Smooth muscle cell (in vitro differentiated cells): ENCODE measurements around the gene CLPTM1. TPM values are rescaled to one million over a fixed set of nuclear protein-coding genes. Genes with fewer than 3 reads are reported as not detected.

Experiments
- DNase-seq: peaks from one replicate; lab custom pipeline; 2025; ENCODE audit not compliant: unreplicated experiment; lab: John Stamatoyannopoulos, UW
- H2AFZ ChIP-seq: fragments of 200-600 bp; sonication (generic); 2 replicates; pipeline ENCODE4 v1.6.0; 2016; ENCODE audit warnings: antibody characterized with exemption, low read depth, mild to moderate bottlenecking
- H3F3A ChIP-seq: fragments of 200-600 bp; sonication (generic); 2 replicates; pipeline ENCODE4 v1.6.0; 2017; ENCODE audit warnings: antibody characterized with exemption, low read depth
- H3K27ac ChIP-seq: fragments of 200-600 bp; sonication (generic); 2 replicates; pipeline ENCODE4 v1.5.1; 2016; ENCODE audit warnings: low read depth, mild to moderate bottlenecking
- H3K27me3 ChIP-seq: fragments of 200-600 bp; sonication (generic); 2 replicates; pipeline ENCODE4 v1.6.1; 2016; ENCODE audit warnings: low read depth, mild to moderate bottlenecking
- H3K36me3 ChIP-seq: fragments of 200-600 bp; sonication (generic); 2 replicates; pipeline ENCODE4 v1.5.1; 2016; ENCODE audit warnings: low read depth
- H3K4me1 ChIP-seq: fragments of 200-600 bp; sonication (generic); 2 replicates; pipeline ENCODE4 v1.5.1; 2016; ENCODE audit warnings: low read depth
- H3K4me2 ChIP-seq: fragments of 200-600 bp; sonication (generic); 2 replicates; pipeline ENCODE4 v1.6.0; 2016; ENCODE audit warnings: mild to moderate bottlenecking
- H3K4me3 ChIP-seq: fragments of 200-600 bp; sonication (generic); 2 replicates; pipeline ENCODE4 v1.5.1; 2016; ENCODE audit warnings: mild to moderate bottlenecking
- H3K79me2 ChIP-seq: fragments of 200-600 bp; sonication (generic); 2 replicates; pipeline ENCODE4 v1.6.0; 2016; ENCODE audit warnings: low read depth, mild to moderate bottlenecking
- H3K9ac ChIP-seq: fragments of 200-600 bp; sonication (generic); 2 replicates; pipeline ENCODE4 v1.6.0; 2016; ENCODE audit warnings: low read depth
- H3K9me3 ChIP-seq: fragments of 200-600 bp; sonication (generic); replicated peaks from 2 replicates; pipeline ENCODE4 v1.5.1; 2016; ENCODE audit warnings: low read depth
- H4K20me1 ChIP-seq: fragments of 200-600 bp; sonication (generic); 2 replicates; pipeline ENCODE4 v1.6.0; 2016; ENCODE audit warnings: low read depth
- CTCF ChIP-seq: fragments of 200-600 bp; sonication (generic); IDR thresholded peaks from 2 replicates; pipeline ENCODE4 v1.5.1; 2017; ENCODE audit warnings: borderline replicate concordance, mild to moderate bottlenecking, antibody characterized with exemption; ENCODE audit not compliant: insufficient read depth, poor library complexity, severe bottlenecking
- WGBS: methylation state at CpG from one replicate; pipeline ENCODE4 v1.1.7; 2016; ENCODE audit warnings: low lambda C conversion rate; 5-methylcytosine and 5-hydroxymethylcytosine counted together
- polyA plus RNA-seq: library from polyadenylated mRNA; unstranded; fragments of >200 nt; fragmentation: Nextera tagmentation; extraction: Ambion mirVana; gene quantifications from 2 replicates; pipeline ENCODE4 v1.2.1, GENCODE V29; 2016
- total RNA-seq: library from RNA; depleted of rRNA; stranded (reverse); fragments of >200 nt; gene quantifications from 2 replicates; pipeline ENCODE4 v1.2.3, GENCODE V29; 2014

The CLPTM1 gene
- total and polyA plus RNA-seq, 2 experiments from 2014 or later, result 41.9 to 62.1 TPM

DNA sequence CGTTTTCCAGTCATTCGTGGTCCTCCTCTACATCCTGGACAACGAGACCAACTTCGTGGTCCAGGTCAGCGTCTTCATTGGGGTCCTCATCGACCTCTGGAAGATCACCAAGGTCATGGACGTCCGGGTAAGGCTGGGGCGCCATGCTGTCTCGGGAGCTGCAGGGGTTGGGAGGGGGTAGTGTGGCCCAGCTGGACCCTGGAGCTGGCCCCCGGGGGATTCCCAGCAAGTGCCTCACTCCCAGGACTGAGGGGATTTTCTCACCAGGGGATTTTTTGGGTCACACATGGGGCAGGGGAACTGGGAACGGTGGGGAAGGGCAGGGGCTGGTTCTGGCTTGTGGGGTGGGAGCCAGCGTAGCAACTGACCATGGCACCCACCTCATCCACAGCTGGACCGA lies 35.3 kb downstream of the CLPTM1 start:
- H3K4me1 ChIP-seq, result no peaks in the 10 kb centered on the region
- no peaks in the 10 kb centered on the region for H3K79me2 ChIP-seq
- no peaks in the 10 kb centered on the region for H4K20me1 ChIP-seq
- H3K9me3 ChIP-seq, result no peaks in the 10 kb centered on the region
- no peak overlapping the region for H2AFZ ChIP-seq
- H3K4me2 ChIP-seq, result no peak overlapping the region
- no peak for TF ChIP-seq CTCF
- H3K9ac ChIP-seq, result no peak overlapping the region
- H3F3A ChIP-seq, result no peaks in the 10 kb centered on the region
- no peak for DNase-seq
- WGBS, result 96% methylated on average over 14 of the region's 14 CpGs
- no peaks in the 10 kb centered on the region for H3K27me3 ChIP-seq
- no peaks in the 10 kb centered on the region for H3K36me3 ChIP-seq
- H3K4me3 ChIP-seq, result no peak overlapping the region
- no peak overlapping the region for H3K27ac ChIP-seq

DNA sequence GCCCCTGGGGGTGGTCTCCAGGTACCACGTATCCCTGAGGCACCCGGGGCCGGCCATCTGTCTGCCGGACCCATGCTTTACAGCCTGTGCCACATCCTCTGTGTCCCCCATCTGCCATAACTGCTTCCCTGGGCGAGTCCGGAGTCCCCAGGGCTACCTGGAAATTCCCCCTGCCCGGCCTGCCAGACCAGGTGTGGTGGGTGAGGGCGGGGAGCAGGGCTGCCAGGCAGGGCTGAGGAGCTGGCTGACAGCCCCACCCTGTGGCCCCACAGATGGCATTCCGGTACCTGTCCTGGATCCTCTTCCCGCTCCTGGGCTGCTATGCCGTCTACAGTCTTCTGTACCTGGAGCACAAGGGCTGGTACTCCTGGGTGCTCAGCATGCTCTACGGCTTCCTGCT lies 35.8 kb downstream of the CLPTM1 start:
- H3K36me3 ChIP-seq, result no peaks in the 10 kb centered on the region
- no peak overlapping the region for H2AFZ ChIP-seq
- no peaks in the 10 kb centered on the region for H3K27me3 ChIP-seq
- H3K27ac ChIP-seq, result no peak overlapping the region
- 97% methylated on average over 12 of the region's 12 CpGs for WGBS
- H3K9ac ChIP-seq, result no peak overlapping the region
- H3K9me3 ChIP-seq, result no peaks in the 10 kb centered on the region
- no peak overlapping the region for H3K4me3 ChIP-seq
- no peak for TF ChIP-seq CTCF
- DNase-seq, result no peak
- H4K20me1 ChIP-seq, result no peaks in the 10 kb centered on the region
- no peaks in the 10 kb centered on the region for H3F3A ChIP-seq
- H3K4me1 ChIP-seq, result no peaks in the 10 kb centered on the region
- H3K4me2 ChIP-seq, result no peak overlapping the region
- no peaks in the 10 kb centered on the region for H3K79me2 ChIP-seq

GRCh38 chr19:44992336-44993163 lies 37.4 kb downstream of the CLPTM1 start:
- Histone ChIP-seq H3K9ac (no peak overlapping the region), H3K4me1 (no peaks in the 10 kb centered on the region), H3K4me3 (no peak overlapping the region), H3K9me3 (no peaks in the 10 kb centered on the region), H3K4me2 (no peak overlapping the region), H3K36me3 (no peaks in the 10 kb centered on the region), H2AFZ (no peak overlapping the region), H3K27me3 (no peaks in the 10 kb centered on the region), H3K27ac (no peak overlapping the region), H4K20me1 (no peaks in the 10 kb centered on the region), H3K79me2 (no peaks in the 10 kb centered on the region), H3F3A (no peaks in the 10 kb centered on the region)
- no peak for DNase-seq
- WGBS, result 97% methylated on average over 34 of the region's 44 CpGs
- TF ChIP-seq CTCF, result no peak

DNA sequence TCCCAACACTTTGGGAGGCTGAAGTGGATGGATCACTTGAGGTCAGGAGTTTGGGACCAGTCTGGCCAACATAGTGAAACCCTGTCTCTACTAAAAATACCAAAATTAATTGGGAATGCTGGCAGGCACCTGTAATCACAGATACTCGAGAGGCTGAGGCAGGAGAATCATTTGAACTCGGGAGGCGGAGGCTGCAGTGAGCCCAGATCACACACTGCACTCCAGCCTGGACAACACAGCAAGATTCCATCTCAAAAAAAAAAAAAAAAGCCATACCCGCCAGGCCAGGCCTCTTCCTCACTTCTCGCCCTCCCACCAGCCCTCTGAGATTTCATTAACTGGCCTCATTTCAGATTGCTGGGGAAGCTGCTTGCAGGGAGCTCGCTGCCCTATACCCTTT lies 38.3 kb downstream of the CLPTM1 start:
- no peak for DNase-seq
- no peak for TF ChIP-seq CTCF
- H3K9ac ChIP-seq, result no peak overlapping the region
- WGBS, result 98% methylated on average over 6 of the region's 6 CpGs
- H3K4me1 ChIP-seq, result no peaks in the 10 kb centered on the region
- no peaks in the 10 kb centered on the region for H3K27me3 ChIP-seq
- H3K4me3 ChIP-seq, result no peak overlapping the region
- H3K4me2 ChIP-seq, result no peak overlapping the region
- no peaks in the 10 kb centered on the region for H3K36me3 ChIP-seq
- H3K9me3 ChIP-seq, result no peaks in the 10 kb centered on the region
- no peaks in the 10 kb centered on the region for H4K20me1 ChIP-seq
- no peak overlapping the region for H2AFZ ChIP-seq
- H3F3A ChIP-seq, result no peaks in the 10 kb centered on the region
- no peak overlapping the region for H3K27ac ChIP-seq
- H3K79me2 ChIP-seq, result no peaks in the 10 kb centered on the region
